Stimulated activated CD4-positive, alpha-beta T cell treated with anti-CD3 and anti-CD28 coated beads, Interleukin-4, amount 100 ng/mL, for 4 hours (primary cell): ENCODE data around the gene FLT3.
"Not testable (repeated sequence)": the region's sequence is repeated elsewhere in the genome, so short reads cannot be mapped to it uniquely, and the experiment has no call there.

Experiments
- DNase-seq, 2 experiments: peaks; one replicate each; pipeline ENCODE4 v3.0.0-alpha.2; 2020

Gene FLT3

DNA sequence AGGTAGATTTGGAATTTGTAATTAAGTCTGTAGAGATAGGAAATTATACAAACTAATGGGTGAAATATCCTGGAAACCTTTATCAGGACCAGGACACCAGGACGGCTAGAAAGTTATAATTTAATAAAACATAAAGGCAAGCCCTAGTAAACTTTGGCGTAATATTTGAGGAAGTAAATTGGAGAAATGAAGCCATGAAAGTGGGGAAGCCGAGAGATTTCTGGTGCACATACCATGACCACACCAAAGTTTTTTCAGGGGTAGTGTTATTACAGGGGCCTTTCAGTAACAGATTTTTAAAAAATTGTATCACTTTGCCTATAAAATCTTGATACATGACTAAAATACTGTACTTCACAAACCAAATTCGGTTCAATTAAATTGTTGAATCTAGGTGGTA lies 57.2 kb downstream of the FLT3 start:
- no peak for DNase-seq

DNA sequence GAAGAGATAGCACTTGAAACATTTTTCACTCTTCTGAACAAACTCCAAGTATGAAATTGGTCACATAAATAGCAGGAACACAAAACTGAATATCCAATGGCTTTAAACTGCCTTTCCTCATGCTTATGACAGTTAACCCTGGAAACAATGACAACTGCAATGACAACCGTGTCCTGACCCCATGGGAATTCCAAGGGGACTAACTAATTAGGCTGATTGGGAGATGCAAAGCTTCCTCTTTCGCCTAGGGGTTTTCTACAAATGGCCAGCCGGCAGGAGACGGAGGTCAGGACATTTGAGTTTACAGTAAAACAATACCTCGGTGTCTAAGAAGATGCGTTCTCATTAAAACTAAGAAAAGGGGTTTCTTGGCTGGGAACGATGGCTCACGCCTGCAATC lies 58.9 kb downstream of the FLT3 start:
- DNase-seq, result no peak

DNA sequence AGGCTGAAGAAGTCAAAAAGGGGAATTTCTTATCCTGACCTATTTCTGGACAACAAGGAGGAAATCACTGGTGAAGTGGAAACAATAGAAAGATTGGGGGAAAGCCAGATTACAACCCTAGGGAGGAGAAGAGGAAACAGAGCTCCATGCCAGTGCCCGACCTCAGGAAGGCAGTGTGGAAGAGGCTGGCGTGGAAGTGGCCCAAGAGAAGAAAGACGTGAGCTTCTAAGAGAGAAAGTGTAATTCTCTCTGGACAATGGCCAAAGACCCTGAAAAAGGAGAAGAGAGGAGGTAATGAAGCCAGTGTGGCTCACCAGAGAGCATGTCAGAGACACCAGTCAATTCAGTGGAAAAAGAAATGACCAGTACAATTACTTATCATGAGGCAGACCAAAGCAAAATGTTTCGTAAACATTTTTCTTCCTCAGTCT lies 59.3 kb downstream of the FLT3 start:
- no peak for DNase-seq

GRCh38 chr13:28037399-28037798 lies 63.0 kb downstream of the FLT3 start:
- no peak for DNase-seq

- DNase-seq, result no peak
These were observed 65.1 kb downstream of the FLT3 start for GRCh38 chr13:28035146-28035782.

DNA sequence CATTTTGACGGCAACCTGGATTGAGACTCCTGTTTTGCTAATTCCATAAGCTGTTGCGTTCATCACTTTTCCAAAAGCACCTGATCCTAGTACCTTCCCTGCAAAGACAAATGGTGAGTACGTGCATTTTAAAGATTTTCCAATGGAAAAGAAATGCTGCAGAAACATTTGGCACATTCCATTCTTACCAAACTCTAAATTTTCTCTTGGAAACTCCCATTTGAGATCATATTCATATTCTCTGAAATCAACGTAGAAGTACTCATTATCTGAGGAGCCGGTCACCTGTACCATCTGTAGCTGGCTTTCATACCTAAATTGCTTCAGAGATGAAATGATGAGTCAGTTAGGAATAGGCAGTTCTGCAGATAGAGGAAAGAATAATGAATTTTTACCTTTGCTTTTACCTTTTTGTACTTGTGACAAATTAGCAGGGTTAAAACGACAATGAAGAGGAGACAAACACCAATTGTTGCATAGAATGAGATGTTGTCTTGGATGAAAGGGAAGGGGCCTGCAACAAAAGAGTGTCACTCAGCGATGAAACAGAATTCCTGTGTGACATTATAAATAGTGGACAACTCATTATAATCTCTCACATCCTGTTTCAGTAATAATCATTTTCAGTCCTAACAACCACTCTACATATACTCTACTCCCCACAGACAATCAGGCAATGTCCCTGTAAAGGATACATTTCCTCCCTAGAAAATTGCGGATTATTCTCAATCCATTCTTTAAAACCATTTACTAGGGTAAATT lies 66.3 kb downstream of the FLT3 start:
- no peak for DNase-seq

DNA sequence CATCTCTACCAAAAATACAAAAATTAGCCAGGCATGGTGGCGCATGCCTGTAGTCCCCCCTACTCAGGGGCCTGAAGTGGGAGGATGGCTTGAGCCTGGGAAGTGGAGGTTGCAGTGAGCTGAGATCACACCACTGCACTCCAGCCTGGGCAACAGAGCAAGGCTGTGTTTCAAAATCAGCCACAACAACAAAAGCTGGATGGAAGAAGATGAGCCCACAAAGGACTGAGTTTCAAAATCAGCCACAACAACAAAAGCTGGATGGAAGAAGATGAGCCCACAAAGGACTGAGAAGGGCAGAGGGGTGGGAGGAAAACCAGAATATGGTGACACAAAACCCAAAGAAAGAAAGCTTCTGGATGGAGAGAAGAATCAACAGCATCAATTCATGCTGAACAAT lies 67.9 kb downstream of the FLT3 start:
- DNase-seq, result not testable (repeated sequence)

DNA sequence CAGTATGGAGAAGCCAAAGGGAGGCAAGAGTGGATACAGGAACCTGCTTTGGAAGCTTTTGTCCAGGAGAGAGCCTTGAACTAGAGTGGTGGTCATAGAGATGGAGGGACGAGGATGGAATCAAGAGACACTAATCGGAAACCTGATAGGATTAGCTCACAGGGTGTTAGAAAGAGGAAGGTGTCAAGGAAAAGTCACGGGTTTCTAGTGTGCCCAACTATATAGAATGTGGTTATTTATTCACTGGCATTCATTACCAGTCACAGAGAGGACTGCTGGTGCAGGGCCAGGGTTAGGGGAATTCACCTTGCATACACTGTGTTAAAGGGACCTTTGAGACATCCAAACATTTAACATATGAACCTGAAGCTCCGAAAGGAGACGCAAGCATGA lies 68.5 kb downstream of the FLT3 start:
- DNase-seq, result no peak

- no peak for DNase-seq
These were observed 69.0 kb downstream of the FLT3 start for GRCh38 chr13:28031220-28031895.

DNA sequence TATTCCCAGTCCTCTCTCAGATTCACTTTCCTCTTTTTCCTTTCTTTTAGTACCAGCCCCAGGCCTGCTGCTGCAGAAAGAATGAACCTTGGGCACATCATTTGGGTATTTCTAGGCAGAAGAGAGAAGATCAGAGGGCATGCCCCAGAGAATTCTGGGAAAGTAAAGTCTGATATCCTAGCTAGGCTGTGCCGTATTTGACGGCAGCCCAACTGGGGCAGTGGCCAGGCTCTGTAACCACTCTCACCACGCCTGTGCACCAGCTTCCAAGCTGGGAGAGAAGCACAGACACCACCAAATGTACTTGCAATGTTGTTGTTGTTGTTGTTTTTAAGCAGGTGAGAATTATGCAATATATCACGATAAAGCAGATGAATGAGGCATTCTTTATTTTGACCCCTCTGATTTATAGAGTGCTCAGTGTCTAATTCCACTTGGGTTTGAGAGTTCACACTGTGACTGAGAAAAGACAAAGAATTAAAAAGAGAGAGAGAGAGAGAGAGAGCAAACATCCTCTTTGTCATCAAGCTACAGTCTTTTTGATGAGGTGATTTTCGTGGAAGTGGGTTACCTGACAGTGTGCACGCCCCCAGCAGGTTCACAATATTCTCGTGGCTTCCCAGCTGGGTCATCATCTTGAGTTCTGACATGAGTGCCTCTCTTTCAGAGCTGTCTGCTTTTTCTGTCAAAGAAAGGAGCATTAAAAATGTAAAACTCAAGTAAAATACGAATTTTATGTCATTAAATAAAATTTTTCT lies 72.6 kb downstream of the FLT3 start:
- no peak for DNase-seq

DNA sequence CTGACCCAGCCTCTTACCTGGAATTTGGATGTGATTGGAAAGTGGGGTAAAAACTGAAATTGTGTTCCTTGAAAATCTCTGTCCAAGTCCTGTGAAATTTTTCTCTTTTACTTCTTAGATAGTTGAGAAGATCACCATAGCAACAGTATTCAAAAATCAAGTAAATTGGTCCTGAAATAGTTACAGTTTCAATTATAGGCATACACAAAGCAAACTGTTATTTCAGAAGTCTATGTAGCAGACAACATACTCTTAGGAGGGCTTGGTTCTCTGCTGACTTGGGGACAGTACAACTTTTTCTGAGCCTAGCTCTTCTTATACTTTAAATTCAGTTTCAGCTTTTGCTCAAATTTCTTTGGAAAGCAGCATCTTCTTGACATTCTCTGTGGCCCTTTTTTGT lies 73.3 kb downstream of the FLT3 start:
- no peak for DNase-seq

- DNase-seq, result no peak
These were observed 73.9 kb downstream of the FLT3 start for GRCh38 chr13:28026508-28026907.

DNA sequence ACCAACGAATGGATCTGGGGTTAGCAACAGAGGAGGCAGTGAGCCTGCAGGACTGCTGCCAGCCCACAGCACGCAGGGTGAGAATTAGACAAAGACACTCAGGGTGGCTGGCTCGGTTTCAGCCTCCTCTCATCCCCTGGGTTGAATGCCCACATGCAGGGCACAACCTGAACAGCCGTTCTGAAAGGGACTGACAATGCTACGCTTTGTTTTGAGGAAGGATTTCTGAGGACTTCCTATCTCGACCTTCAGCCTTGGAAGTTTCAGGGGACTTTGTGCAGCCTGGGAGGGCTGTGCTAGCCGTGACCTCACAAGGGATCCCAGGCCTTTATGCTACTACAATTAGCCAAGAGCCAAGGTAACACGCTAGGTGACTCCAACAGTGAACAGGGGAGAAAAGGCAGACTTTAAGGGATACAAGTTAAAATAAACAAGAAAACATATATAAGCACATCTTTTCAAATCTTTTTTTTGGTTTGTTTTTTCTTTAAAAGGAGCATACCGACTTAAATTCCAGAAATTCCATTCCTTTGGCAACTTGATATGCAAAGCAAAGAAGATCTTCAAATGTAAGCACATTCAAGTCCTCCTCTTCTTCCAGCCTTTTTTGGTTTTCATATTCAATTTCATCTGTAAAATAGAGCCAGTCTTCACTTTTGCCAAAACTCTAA lies 77.4 kb downstream of the FLT3 start:
- DNase-seq, result no peak

DNA sequence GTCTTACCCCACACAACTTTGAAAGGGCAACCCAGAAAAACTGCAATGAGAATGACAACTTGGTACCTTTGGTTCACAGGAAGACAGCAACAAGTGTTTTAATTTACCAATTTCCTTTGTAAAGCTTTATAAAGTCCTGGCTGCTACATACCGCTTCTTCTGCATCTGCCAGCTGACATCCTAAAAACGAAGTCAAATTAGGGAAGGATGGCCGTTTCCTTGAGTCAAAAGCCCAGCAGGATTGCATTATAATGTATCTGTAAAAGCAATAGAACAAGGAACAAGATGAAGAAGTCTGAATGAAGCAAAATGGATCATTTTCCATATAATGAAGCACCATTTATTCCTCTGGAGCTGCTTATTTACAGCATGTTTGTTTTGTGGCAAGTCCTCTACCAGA lies 86.1 kb downstream of the FLT3 start:
- no peak for DNase-seq

DNA sequence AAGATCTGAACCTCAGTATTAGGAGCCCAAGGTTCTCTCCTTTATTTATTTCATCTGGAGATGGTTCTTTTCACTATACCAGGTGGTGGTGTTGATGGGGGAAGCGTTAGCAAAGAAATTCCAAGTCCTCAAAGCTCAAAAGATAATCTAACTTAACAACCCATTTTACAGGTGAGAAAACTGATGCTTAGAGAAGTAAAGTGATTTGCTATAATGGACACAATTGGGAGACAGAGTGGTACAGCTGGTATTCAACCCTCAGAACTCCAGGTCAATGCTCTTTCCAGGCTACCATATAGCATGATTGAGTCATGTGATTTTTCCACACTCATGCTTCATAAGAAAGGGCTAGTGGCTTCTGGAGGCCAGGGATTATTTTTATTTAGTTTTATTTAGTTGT lies 86.9 kb downstream of the FLT3 start:
- no peak for DNase-seq

GRCh38 chr13:28012896-28013295 lies 87.5 kb downstream of the FLT3 start:
- DNase-seq, result no peak

DNA sequence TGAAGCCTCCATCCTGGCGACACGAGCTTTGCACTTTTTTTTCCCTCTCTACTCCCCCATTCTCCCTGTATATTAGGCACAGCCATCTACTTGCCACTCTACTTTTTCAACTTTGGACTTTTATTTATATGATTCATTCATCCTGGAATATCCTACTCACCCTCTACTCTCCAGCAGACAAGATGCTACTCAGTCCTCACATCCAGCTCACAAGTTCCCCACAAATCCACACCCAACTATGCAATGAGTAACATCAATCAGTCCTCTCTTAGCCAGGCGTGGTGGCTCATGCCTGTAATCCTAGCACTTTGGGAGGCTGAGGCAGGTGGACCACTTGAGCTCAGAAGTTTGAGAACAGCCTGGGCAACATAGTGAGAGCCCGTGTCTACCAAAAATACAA lies 88.0 kb downstream of the FLT3 start:
- no peak for DNase-seq

- no peak for DNase-seq
These were observed 90.3 kb downstream of the FLT3 start for GRCh38 chr13:28010046-28010445.

DNA sequence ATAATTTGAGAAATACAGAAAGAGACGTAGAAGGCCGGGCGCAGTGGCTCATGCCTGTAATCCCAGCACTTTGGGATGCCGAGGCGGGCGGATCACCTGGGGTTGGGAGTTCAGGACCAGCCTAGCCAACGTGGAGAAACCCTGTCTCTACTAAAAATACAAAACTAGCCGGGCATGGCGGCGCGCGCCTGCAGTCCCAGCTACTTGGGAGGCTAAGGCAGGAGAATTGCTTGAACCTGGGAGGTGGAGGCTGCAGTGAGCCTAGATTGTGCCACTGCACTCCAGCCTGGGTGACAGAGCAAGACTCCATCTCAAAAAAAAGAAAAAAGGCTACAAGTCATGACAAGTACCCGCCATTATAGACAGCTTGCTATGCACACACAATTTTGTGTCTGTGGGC lies 95.4 kb downstream of the FLT3 start:
- DNase-seq, result not testable (repeated sequence)

DNA sequence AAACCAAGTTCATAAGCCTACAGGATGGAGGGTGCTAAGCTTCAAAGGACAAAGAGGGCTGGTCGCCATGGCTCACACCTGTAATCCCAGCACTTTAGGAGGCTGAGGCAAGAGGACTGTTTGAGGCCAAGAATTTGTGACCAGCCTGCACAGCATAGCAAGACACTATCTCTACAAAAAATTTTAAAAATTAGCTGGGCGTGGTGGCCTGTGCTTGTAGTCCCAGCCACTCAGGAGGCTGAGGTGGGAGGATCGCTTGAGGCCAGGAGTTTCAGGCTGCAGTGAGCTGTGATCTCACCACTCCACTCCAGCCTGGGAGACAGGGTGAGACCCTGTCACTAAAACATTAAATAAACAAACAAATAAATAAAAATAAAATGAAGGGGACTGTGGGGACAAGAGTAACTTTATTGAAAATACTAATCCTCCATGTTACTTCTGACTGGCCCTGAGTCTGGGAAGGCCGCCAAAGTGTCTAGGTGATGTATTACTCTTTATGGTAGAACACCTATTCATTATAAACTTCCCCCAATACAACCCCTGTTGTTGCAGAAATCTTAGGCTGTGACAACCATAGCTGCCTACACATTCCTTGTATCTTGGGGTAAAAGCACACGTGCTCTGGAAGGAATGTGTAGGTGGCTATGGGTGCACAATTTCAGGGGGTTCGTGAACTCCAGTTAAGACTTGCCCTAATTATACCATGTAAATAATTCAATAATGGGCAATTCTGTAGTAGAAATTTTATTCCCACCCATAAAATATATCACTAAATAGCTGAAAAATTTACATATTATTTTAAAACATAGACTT lies 97.3 kb downstream of the FLT3 start:
- DNase-seq, result no peak

DNA sequence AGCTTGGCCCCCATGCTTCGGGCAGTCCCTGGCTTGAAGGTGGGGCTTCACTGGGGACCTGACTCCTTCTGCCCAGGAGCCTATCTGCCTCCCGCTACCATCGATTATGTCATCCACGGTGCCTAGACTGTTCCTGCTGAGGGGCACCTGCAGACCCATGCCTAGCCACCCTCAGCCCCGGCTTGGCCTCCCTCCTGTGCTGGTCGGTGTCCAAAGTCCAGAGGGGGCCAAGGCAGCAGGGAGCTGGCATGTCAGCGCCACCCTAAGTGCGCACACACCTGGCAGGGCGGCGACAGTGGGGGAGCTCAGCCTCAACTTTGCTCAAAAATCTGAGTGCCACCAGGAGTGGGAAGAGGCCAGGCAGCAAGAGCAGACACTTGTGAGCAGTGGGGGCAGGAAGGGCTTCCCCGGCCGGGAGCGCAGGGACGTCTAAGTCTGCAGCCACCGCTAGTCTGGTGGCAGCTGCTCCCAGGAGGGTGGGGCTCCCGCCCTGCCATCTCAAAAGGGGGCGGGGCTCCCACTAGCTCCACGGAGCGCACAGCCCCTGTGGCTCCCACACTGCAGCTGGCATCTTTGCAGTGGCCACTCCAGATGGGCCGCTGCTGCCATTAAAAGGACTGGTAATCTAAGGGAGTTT lies 98.4 kb downstream of the FLT3 start:
- no peak for DNase-seq
